ENCODE measurements around the gene EPN2.

GRCh38 chr17:19250421-19251173, 13.4 kb downstream of the EPN2 start:
- no peak for TF ChIP-seq CTCF (IDR thresholded peaks at IDR 0.05)
- TF ChIP-seq POLR2A (IDR thresholded peaks at IDR 0.05): no peak

Measured in uterus (tissue), 2 donors.